GM18873 (cell line): ENCODE results near the gene TEX10.

Source experiments
- ATAC-seq: cut with Tn5 transposase; IDR thresholded peaks from one replicate; pipeline ENCODE4 v1.9.1; 2021; ENCODE audit warnings: mild to moderate bottlenecking, moderate library complexity, moderate number of reproducible peaks; ENCODE audit not compliant: unreplicated experiment, low FRiP score

The TEX10 gene

GRCh38 chr9:100287186-100287585 is 65.6 kb downstream of the TEX10 start:
- no peak for ATAC-seq

GRCh38 chr9:100286257-100286656 is 66.5 kb downstream of the TEX10 start:
- ATAC-seq: no peak

- ATAC-seq: no peak
Observed at GRCh38 chr9:100285601-100286000, 67.1 kb downstream of the TEX10 start.

DNA sequence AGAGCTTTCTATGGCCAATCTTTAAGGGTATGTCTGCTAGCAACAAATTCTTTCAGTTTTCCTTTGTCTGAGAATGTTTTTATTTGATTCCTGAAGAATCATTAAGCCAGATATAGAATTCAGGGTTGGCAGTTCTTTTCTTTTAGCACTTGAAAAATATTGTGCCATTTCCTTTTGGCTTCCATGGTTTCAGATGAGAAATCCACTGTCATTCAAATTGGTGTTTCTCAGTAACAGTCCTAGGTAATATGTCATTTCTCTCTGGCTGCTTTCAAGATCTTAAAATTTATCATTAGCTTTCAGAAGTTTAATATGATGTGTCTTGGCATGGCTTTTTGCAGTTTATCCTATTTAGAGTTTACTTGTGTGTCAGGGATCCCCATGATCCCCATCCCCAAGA is 67.7 kb downstream of the TEX10 start:
- ATAC-seq: no peak

DNA sequence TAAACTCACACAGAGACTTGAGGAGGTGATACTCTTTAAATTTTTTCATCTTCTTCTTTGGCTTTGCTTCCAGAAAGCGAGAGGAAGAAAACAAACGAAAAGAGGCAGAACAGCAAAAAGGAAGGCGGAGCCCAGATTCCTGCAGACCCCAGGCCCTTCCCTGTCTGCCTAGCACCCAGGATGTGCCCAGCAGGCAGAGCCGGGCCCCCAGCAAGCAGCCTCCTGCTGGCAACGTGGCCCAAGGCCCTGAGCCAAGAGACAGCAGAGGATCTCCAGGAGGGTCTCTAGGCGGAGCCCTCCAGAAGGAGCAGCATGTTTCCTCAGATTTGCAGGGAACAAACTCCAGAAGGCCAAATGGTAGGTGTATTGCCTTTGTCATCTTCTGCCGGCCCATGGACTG is 68.5 kb downstream of the TEX10 start:
- ATAC-seq: no peak

DNA sequence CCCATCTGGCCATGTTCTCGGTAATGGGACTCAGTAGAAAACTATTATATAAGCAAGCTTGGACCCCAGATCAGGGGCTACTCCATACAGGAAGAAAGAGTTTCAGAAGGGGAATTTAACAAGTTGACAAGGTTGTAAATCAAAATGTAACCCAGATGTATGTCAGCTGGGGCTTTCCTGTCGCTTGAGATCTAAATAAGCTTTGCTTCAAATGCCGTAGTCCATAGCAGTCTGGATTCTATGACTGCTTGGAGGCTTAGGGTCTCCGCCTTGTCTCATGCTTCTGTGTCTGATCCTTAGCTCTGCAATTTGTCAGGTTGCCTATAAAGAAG is 70.4 kb downstream of the TEX10 start:
- no peak for ATAC-seq

DNA sequence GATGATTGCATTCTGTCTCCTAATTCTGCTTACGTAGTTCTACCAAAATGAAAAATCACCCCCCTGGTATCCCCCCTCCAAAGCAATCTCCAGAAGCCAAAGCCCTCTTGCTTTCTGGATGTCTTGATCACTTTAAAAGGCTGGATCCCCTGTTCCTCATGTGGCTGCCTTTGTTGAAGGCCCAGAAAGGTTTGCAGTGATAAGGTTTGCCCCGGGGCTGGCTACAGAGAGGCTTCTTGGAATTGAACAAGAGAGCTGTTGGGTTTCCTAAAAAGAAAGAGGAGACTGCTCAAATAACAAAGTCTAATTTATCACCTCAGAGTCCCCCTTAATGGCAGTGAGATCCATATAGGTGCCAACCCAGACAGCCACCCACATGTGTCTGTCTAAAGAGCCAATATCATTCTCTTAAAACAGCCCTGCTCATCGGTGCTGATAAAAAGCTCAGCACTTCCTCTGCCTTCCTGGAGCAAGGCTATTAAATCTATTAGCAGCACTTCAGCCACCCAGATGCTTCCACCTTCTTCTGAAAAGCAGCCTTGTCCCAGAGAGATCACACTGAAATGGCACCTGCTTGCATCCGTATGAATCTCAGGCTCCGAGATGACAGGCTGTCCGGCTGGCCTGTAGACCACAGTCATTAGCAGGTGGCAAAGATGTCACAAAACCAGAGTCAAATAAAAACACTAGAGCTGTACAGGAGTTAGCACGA is 70.9 kb downstream of the TEX10 start:
- ATAC-seq: no peak

GRCh38 chr9:100281066-100281465 is 71.7 kb downstream of the TEX10 start:
- ATAC-seq: no peak

DNA sequence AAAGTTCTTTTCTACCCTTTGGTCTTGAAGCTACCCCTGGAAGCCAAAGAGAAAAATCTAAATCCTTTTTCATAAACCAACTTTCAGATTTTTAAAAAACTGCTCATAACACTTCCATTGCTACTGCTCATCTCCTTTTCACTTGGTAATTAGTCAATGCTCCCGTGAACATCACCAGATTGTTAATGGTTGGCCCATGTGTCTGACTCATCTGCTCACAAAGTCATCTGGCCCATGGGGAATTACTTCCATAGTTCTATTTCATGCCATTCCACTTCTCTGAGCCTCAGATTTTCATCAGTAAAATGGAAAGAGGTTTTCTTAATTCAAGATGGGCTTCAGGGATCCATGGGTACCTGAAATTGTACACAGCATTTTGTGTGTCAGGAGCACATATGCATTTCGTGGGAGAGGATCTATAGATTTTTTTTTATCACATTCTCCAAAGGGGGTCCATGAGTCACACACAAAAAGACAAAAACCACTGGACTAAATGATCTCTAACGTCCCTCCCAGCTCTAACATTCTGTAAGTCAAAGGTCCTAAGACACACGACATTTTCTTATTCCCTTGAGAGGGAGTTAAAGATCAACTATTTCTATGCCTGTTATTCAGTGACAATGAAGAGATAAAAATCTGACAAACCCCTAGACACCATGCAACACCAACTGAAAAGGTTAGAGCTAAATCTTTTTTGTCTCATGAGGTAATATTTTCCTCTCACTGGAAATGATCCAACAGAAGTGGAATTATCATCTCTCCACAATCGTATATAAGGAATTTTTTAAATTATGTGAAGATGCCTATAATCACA is 75.4 kb downstream of the TEX10 start:
- ATAC-seq: no peak

DNA sequence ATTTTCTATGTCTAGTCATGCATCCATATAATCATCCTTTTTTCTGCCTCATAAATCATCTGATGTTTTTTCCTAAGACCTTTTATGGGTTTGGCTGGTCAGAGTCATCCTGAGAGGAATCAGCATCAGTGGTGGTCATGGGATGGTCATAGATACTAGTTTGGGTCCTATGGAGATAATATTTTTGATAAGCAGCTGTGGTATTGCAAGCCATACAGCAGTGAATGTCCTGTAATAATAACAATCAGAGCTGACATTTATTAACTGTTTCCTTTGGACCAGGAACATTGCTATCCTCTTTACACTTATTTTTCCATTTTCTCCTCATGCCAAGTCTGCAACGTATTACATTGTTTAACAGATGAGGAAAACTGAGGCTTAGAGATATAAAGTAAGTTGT is 83.1 kb downstream of the TEX10 start:
- no peak for ATAC-seq

DNA sequence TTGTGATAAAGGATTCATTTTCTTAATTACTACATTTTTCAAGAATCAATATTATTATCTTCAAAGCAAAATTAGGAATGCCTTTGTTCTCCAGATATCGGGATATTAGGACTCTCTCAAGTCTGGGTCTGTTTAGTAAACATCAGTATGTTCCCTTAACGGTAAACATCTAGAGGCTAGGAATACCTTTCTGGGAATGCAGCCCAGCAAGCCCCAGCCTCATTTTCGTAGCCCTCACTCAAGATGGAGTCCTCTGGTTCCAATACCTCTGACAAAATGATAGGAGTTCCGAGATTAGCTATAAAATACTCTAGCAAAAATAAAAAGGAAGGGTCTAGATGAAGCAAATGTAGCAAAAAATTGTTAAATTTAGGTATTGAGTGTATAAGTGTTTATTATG is 84.5 kb downstream of the TEX10 start:
- no peak for ATAC-seq

GRCh38 chr9:100267211-100267610 is 85.5 kb downstream of the TEX10 start:
- ATAC-seq: no peak
